Heart left ventricle (tissue), 13 donors: Measurements from ENCODE around the gene CAPN11.

ENCODE experiments used
- POLR2A ChIP-seq, 2 donors: fragments of 450-650 bp; IDR thresholded peaks; one replicate each; pipeline ENCODE4 v1.6.1; 2017; ENCODE audit warnings: antibody characterized with exemption in 2 of 2, mild to moderate bottlenecking in 2 of 2, moderate library complexity in 2 of 2
- TF ChIP-seq, protein P1 (sequence below), 12 donors: fragments of 200-600 bp; sonication (generic) in 4 of 12; IDR thresholded peaks; one replicate each; pipeline versions ENCODE4 v1.5.0 to v1.8.0; 2018 to 2022; ENCODE audit warnings: antibody characterized with exemption in 12 of 12, mild to moderate bottlenecking in 5 of 12
- donor health status: ischemic (EF 13 %, LVEDD 7.1; RV severe dilation, severe dysfunction).
- donor health status: DM: no; HTN: yes; CAD: no.
- donor health status: DM: no; HTN: no; CAD: no.
- donor health status: ischemic (EF 25% LVEDD 6.9; RV normal size, moderate dysfunction).
- donor health status: ischemic (EF 25% LVEDD 5.7; RV mildly dilated, moderate dysfunction).
- donor health status: ischemic (EF 35%, LVEDD 5.7; RV mildly dilated, moderate dysfunction).
- donor health status: nonischemic (EF 11% LVEDD 7.7; RV severe dilation, severe dysfunction).
- donor health status: DM: yes; HTN: yes; CAD: no.
- donor health status: PGD.
- donor health status: ischemic (EF 29% LVEDD 5.4; RV normal size, mild dysfunction).
- donor health status: nonischemic (EF 23%, LVEDD 6.1; RV moderate dilation, normal function).

DNA sequence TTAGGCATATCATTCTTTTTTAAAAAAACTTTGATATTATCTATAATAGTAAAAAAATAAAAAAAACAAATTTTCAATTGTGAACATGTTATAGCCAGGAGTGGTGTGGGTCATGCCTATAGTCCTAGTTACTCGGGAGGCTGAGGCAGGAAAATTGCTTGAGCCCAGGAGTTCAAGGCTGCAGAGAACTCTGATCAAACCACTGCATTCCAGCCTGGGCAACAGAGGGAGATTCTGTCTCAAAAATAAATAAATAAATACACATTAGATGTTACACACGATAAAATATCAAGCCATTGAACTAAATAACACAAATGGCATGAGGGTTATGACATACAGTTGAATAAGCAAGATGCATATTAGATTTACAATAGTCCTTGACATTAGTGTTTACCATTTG lies 30.2 kb downstream of the CAPN11 start:
- TF ChIP-seq, protein P1, sequence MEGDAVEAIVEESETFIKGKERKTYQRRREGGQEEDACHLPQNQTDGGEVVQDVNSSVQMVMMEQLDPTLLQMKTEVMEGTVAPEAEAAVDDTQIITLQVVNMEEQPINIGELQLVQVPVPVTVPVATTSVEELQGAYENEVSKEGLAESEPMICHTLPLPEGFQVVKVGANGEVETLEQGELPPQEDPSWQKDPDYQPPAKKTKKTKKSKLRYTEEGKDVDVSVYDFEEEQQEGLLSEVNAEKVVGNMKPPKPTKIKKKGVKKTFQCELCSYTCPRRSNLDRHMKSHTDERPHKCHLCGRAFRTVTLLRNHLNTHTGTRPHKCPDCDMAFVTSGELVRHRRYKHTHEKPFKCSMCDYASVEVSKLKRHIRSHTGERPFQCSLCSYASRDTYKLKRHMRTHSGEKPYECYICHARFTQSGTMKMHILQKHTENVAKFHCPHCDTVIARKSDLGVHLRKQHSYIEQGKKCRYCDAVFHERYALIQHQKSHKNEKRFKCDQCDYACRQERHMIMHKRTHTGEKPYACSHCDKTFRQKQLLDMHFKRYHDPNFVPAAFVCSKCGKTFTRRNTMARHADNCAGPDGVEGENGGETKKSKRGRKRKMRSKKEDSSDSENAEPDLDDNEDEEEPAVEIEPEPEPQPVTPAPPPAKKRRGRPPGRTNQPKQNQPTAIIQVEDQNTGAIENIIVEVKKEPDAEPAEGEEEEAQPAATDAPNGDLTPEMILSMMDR (IDR thresholded peaks at IDR 0.05): no peak
- no peak for TF ChIP-seq POLR2A (IDR thresholded peaks at IDR 0.05)
